Measurements from ENCODE around the gene EYS. TPM values are rescaled to one million over a fixed set of nuclear protein-coding genes. Genes with fewer than 3 reads are reported as not detected.

EYS gene
- total and polyA plus RNA-seq, 2 of the 13 experiments (the other 11 are each of a cell fraction or from before 2014, with no cell fraction given) = 0.04 to 0.07 TPM

DNA sequence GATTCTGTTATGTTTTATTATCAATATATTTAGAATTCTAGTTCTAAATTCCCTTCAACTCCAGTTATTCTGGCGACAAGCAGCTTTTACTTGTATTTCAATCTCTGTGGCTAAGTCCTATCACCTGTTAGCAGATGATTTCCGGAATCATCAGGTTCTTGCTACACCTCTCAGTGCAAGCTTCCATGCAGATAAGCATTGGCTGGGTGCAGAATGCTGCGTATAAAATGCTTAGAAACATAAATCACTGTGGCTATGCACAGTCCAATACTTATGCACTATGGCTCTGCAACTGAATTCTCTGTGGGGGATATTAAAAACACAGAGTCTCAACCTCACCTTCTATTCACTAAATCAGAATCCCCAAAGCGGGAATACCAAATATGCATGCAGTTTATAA is 720.0 kb downstream of the EYS start:
- WGBS (ENCODE audit: low lambda C conversion rate) = 2% methylated on average over 4 of the region's 4 CpGs
- no peak overlapping the region for H3K4me3 ChIP-seq (replicated peaks in 1 of 3; ENCODE audit: insufficient read depth in 1 of 3, low read depth in 2 of 3, low read length in 3 of 3)
- BruUV-seq (replicated peaks) = no TSS peak
- no peak overlapping the region for H3K4me2 ChIP-seq (ENCODE audit: low read depth, low read length)
- H2AFZ ChIP-seq (ENCODE audit: low read length) = no peak overlapping the region
- H4K20me1 ChIP-seq (ENCODE audit: insufficient read depth, low read length) = no peaks in the 10 kb centered on the region
- H3K27me3 ChIP-seq (ENCODE audit: control insufficient read depth in 1 of 2, insufficient read depth in 2 of 2, low read length in 2 of 2) = no peaks in the 10 kb centered on the region
- ATAC-seq = no peak
- FAIRE-seq = no peak
- intact Hi-C loops (cut with micrococcal nuclease; ENCODE audit: unreplicated experiment) (no loop called here), in situ Hi-C loops (cut with HindIII; ENCODE audit: extremely low pct_ligation_motif_present, low pct_unique_long_range_greater_than_20kb) (no loop called here)
- no peaks in the 10 kb centered on the region for H3K79me2 ChIP-seq (ENCODE audit: insufficient read depth, low read length)
- ChIA-PET POLR2A (no interaction called here), CTCF (ENCODE audit: low intra/inter-chr PET ratio, low total read pairs) (no interaction called here)
- TF ChIP-seq GTF2F1 (IDR thresholded peaks at IDR 0.05; ENCODE audit: low read length) (no peak), ZNF44 (CRISPR knock-in tag; IDR thresholded peaks at IDR 0.05) (no peak), IRX3 (CRISPR knock-in tag; IDR thresholded peaks at IDR 0.05; ENCODE audit: borderline replicate concordance, low read depth) (no peak), KAT7 (CRISPR knock-in tag; IDR thresholded peaks at IDR 0.05; ENCODE audit: borderline replicate concordance) (no peak), CCAR2 (optimal IDR thresholded peaks at IDR 0.05; ENCODE audit: low read depth, low read length) (no peak), ZKSCAN1 (IDR thresholded peaks at IDR 0.05; ENCODE audit: low read length) (no peak)
- TF ChIP-seq, protein P1, sequence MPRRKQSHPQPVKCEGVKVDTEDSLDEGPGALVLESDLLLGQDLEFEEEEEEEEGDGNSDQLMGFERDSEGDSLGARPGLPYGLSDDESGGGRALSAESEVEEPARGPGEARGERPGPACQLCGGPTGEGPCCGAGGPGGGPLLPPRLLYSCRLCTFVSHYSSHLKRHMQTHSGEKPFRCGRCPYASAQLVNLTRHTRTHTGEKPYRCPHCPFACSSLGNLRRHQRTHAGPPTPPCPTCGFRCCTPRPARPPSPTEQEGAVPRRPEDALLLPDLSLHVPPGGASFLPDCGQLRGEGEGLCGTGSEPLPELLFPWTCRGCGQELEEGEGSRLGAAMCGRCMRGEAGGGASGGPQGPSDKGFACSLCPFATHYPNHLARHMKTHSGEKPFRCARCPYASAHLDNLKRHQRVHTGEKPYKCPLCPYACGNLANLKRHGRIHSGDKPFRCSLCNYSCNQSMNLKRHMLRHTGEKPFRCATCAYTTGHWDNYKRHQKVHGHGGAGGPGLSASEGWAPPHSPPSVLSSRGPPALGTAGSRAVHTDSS (CRISPR knock-in tag; conservative IDR thresholded peaks at IDR 0.05) = no peak
- TF ChIP-seq, protein P2, sequence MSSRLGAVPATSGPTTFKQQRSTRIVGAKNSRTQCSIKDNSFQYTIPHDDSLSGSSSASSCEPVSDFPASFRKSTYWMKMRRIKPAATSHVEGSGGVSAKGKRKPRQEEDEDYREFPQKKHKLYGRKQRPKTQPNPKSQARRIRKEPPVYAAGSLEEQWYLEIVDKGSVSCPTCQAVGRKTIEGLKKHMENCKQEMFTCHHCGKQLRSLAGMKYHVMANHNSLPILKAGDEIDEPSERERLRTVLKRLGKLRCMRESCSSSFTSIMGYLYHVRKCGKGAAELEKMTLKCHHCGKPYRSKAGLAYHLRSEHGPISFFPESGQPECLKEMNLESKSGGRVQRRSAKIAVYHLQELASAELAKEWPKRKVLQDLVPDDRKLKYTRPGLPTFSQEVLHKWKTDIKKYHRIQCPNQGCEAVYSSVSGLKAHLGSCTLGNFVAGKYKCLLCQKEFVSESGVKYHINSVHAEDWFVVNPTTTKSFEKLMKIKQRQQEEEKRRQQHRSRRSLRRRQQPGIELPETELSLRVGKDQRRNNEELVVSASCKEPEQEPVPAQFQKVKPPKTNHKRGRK (CRISPR knock-in tag; IDR thresholded peaks at IDR 0.05) = no peak
- TF ChIP-seq, protein P3, sequence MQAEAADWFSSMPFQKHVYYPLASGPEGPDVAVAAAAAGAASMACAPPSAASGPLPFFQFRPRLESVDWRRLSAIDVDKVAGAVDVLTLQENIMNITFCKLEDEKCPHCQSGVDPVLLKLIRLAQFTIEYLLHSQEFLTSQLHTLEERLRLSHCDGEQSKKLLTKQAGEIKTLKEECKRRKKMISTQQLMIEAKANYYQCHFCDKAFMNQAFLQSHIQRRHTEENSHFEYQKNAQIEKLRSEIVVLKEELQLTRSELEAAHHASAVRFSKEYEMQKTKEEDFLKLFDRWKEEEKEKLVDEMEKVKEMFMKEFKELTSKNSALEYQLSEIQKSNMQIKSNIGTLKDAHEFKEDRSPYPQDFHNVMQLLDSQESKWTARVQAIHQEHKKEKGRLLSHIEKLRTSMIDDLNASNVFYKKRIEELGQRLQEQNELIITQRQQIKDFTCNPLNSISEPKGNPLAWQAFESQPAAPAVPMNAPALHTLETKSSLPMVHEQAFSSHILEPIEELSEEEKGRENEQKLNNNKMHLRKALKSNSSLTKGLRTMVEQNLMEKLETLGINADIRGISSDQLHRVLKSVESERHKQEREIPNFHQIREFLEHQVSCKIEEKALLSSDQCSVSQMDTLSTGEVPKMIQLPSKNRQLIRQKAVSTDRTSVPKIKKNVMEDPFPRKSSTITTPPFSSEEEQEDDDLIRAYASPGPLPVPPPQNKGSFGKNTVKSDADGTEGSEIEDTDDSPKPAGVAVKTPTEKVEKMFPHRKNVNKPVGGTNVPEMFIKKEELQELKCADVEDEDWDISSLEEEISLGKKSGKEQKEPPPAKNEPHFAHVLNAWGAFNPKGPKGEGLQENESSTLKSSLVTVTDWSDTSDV (CRISPR knock-in tag; IDR thresholded peaks at IDR 0.05) = no peak
- TF ChIP-seq, protein P4, sequence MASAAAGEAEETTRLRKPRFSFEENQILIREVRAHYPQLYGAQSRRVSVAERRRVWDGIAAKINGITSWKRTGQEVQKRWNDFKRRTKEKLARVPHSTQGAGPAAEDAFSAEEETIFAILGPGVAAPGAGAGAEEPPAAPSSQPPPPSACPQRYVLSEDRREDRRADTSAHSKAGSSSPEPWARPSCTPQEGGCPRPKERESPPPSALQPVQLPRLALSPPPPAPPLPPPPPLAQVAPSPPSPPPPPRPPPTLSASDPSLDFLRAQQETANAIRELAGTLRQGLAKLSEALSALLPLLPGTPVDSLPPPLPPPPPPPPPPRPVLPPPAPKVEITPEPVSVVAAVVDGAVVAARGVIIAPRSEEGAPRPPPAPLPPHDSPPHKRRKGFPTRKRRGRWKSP (CRISPR knock-in tag; IDR thresholded peaks at IDR 0.05) = no peak
- H3K4me1 ChIP-seq (ENCODE audit: insufficient read depth, low read length) = no peaks in the 10 kb centered on the region
- no peak overlapping the region for H3K9ac ChIP-seq (ENCODE audit: insufficient read depth, low read depth, low read length)
- H3K9me3 ChIP-seq (ENCODE audit: low read length) = no peaks in the 10 kb centered on the region
- no peaks in the 10 kb centered on the region for H3K36me3 ChIP-seq (replicated peaks in 1 of 2; ENCODE audit: control insufficient read depth in 1 of 2, insufficient read depth in 2 of 2, low read length in 2 of 2)
- no peak overlapping the region for H3K27ac ChIP-seq (ENCODE audit: extremely low read length, insufficient read depth, low read length)
- no peak for DNase-seq (ENCODE audit: low spot score)

Data from HepG2 (cell line).